ENCODE measurements around the gene PACSIN1.
"Not testable (repeated sequence)": the region's sequence is repeated elsewhere in the genome, so short reads cannot be mapped to it uniquely, and the experiment has no call there.

DNA sequence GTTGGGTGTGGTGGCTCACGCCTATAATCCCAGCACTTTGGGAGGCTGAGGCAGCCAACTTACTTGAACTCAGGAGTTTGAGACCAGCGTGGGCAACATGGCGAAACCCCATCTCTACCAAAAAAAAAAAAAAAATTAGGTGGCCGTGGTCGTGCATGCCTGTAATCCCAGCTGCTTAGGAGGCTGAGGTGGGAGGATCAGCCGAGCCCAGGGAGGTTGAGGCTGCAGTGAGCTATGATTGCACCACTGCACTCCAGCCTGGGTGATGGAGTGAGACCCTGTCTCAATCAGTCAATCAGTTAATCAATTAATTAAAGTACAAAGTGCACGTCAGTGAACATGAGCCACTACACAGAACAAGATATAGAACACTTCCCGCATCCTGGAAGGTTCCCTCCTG is 21.0 kb downstream of the PACSIN1 start:
- not testable (repeated sequence) for TF ChIP-seq CTCF (conservative IDR thresholded peaks at IDR 0.05; ENCODE audit: low read length); EZH2phosphoT487 (IDR thresholded peaks at IDR 0.05; ENCODE audit: borderline replicate concordance, low read depth, low read length)

All from OCI-LY7 (cell line).